Stimulated activated CD4-positive, alpha-beta T cell treated with anti-CD3 and anti-CD28 coated beads, TNF-alpha, amount 100 ng/mL, for 1 hour (primary cell): ENCODE measurements around the gene PRPS1.
A peak's percentile ranks its signal among the peaks of the same experiment; 100 is the strongest.
"Not testable (repeated sequence)": the region's sequence is repeated elsewhere in the genome, so short reads cannot be mapped to it uniquely, and the experiment has no call there.

Experiments
- DNase-seq, 3 donors: peaks; one replicate each; pipeline ENCODE4 v3.0.0-alpha.2; 2020; ENCODE audit warnings: low read depth in 3 of 3, low spot score in 1 of 3

Gene PRPS1

DNA sequence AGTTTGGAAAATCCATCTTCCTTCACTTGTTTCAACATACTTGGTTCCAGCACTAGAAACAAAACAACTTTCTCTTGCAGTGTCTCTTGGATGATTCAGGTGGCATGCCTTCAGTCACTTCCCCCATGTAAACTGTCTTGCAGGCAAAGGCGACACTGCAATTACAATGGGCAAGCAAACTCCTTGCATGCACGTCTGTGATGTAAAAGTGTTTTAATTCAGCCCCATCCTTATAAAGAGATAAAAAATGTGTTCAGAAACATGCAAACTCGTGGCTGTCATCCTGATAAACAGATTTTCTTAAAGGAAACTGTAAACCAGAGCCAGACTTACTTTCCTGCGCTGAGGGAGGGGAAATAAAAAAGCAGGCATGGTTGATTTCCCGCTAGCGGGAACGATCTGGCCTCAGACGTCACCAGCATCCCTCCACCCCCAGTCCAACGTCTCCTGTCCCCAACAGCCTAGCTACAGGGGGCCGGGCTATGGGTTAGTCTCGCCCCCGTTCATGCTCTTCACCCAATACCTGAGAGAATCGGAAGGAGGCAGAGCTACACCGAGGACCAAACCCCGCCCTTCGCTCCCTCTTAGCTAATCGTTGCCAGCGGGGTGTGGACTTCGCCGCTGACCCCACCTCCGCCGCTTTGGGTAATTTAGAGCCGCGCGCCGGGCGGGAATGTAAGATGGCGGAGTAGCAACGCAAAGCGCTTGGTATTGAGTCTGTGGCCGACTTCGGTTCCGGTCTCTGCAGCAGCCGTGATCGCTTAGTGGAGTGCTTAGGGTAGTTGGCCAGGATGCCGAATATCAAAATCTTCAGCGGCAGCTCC lies at the start of gene PRPS1:
Gene PRPS1 (plus strand): TSS at position 673 of the 824 bp plus-strand sequence. CDS start 119 bp downstream, at position 792.
- peak; percentile 62 to 68 (median 68) for DNase-seq

DNA sequence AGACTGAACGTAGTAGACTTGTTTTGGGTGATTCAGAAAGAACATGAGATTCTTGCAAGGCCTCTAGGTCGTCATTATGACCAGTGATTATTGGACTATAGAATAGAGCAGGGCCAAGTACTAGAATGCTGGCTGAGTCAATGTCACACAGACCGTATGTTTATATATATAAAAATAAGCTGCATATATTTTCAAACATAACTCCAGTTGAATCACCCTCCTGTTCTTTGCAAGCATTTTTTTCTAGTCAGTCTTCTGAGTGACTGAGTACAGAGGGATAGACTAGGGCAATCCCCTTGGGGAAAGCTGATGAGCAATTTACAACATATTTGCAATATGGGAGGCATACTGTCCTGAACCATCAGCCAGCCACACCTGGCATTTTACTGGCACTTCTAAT lies 48.4 kb upstream of the PRPS1 start:
- no peak for DNase-seq

- DNase-seq: no peak
Measured at GRCh38 chrX:107581923-107582322, 46.4 kb upstream of the PRPS1 start.

GRCh38 chrX:107589243-107589642 lies 39.1 kb upstream of the PRPS1 start:
- DNase-seq: no peak

DNA sequence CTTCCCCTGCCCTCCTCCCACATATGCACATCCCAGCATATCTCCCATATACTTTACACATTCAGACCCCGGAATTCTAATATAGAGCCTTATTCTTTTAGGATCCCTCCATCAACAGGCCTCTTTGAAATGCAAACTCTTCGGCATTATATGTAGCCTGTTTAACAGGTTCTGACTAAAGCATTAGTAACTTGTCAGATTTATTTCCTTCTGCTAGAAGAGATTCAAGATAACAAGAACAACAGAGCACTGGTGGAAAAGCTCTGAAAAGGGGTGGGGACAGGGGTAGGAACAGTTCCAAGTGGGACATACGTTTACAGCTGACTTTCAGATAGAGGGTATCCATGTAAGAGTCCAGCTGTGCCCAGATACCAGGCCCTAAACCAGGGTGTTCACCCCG lies 31.7 kb upstream of the PRPS1 start:
- DNase-seq: no peak

DNA sequence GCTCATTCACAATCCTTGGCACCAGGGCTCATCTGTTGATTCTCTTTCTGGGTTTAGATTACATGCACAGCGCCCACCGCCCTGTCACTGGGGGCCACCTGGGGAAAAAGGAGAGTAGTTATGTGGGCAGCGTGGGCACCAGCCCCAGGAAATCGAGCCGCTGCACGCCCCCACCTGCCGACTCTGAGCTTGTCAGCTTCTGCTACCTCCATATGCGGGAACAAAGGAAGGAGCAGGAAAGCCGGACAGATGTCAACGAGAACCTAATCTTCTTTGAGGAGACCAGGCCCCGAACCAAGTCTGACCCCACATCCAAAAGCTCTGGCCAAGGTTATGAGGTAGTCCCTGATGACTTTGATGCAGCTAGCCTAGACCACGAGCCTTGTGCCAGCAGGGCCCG lies 31.0 kb upstream of the PRPS1 start:
- no peak for DNase-seq

DNA sequence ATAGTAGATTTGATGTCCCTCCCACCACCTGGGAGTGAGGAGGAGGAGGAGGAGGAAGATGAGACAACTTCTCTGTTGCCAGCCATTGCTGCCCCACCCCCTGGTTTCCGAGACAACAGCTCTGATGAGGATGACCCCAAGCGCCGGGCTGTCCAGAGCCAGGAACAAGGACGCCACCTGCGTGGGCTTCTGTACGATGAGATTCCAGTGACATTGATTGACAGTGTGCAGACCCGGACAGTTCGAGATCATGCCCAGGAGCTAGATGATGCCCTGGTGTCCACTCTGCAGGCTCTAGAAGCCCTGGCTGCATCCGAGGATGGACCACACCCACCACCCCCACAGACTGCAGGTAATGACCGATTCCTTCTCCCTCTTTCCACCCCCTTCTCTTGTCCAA lies 30.5 kb upstream of the PRPS1 start:
- no peak for DNase-seq

DNA sequence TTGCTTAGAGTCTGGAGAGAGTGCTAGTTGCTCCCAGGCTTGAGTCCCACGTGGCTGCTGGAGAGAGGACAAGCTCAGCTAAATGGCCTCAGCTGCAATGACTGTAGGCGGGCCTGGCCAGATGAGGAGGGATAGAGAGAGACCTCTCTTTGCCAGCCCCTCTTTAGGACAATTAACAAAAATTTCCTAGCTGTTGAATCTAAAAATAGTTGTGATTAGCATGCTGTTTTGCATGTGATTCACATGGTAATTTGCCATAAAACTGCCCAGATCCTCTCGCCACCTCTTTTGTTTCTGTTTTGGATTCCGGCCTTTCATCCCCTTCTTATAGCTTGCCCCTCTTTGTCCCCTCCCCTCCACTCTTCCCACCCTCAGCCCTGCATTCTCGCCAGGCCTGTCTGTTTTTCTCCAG lies 28.9 kb upstream of the PRPS1 start:
- no peak for DNase-seq

- DNase-seq: no peak
Measured at GRCh38 chrX:107600366-107600765, 27.9 kb upstream of the PRPS1 start.

GRCh38 chrX:107601326-107601725 lies 27.0 kb upstream of the PRPS1 start:
- DNase-seq: no peak

- no peak for DNase-seq
Measured at GRCh38 chrX:107601759-107602158, 26.6 kb upstream of the PRPS1 start.

DNA sequence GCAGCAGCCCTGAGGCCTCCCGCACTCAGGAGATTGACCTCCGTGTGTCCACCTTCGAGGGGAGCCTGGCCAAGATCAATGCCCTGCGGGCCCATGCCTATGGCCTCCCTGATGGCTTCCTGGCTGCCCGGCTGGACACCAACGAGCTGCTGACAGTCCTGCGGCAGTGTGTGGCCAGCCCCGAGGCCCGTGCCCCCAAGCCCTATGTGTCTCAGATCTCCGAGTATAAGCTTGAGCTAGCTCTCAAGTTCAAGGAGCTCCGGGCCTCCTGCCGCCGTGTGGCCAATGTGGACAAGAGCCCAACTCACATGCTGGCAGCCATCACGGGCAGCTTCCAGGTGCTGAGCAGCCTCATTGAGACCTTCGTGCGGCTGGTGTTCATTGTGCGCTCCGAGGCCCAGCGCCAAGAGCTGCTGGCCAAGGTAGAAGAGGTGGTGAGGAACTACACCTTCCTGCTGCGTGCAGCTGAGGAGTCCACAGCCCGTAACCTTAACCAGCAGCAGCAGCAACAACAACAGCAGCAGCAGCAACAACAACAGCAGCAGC lies 25.5 kb upstream of the PRPS1 start:
- no peak for DNase-seq

- DNase-seq: no peak
Measured at GRCh38 chrX:107603429-107604159, 24.7 kb upstream of the PRPS1 start.

- DNase-seq: not testable (repeated sequence)
Measured at GRCh38 chrX:107609061-107609460, 19.2 kb upstream of the PRPS1 start.

DNA sequence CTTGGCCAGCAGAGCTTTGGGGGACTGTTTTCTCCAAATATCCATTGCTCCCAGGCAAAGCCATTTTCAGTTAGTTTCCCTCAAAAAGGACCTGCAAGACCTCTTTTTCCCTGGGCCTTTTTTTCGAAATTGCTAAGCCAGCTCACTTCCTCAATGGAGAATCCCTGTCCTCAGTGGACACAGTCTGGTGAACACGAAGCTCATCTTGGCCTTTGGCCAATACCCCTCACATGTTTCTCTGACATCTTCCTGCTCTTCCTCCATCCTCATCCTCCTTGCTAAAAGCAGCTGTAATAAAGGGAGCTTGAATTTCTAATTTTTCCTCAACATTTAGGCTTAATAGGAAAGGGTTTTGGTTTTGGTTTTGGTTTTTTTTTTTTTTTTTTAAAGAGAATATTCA lies 17.6 kb upstream of the PRPS1 start:
- no peak for DNase-seq

GRCh38 chrX:107619885-107620322 lies 8.4 kb upstream of the PRPS1 start:
- no peak for DNase-seq

DNA sequence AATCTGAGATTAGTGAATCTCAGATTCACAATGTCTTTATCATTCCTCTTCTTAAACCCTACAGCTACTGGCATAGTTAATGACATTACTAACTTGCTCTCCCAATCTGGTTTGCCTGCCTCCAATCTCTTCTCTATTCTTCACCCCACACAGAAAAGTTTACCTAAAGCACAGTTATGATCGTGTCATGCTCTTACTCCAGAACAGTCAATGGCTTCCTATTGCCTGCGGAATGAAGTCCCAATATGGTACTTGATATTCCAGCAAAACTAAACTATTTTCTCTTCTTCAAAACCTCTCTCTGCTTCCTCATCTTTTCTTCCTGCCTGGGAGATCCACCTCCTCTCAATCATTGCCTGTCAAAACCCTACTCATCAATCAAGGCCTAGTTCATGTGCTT lies 3.4 kb upstream of the PRPS1 start:
- DNase-seq: no peak

- no peak for DNase-seq
Measured at GRCh38 chrX:107625739-107626138, 2.6 kb upstream of the PRPS1 start.

GRCh38 chrX:107626481-107626880 lies 1.8 kb upstream of the PRPS1 start:
- DNase-seq: no peak

DNA sequence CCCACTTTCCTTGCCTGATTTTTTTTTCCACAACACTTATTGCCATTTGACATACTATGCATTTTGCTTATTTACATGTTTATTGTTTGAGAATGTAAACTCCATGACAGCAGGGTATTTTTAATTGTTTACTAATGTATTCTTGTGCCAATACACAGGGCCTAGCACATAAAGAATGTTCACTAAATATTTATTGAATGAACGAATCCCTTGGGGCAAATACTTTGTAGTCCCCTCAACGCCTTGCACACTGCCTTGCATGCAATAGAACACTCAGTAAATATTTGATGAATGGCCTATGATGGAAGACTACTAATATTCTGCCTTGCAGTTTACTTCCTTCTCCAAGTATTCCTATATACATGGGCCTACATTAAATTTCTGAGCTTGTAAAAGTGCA lies 1.4 kb upstream of the PRPS1 start:
- DNase-seq: no peak

DNA sequence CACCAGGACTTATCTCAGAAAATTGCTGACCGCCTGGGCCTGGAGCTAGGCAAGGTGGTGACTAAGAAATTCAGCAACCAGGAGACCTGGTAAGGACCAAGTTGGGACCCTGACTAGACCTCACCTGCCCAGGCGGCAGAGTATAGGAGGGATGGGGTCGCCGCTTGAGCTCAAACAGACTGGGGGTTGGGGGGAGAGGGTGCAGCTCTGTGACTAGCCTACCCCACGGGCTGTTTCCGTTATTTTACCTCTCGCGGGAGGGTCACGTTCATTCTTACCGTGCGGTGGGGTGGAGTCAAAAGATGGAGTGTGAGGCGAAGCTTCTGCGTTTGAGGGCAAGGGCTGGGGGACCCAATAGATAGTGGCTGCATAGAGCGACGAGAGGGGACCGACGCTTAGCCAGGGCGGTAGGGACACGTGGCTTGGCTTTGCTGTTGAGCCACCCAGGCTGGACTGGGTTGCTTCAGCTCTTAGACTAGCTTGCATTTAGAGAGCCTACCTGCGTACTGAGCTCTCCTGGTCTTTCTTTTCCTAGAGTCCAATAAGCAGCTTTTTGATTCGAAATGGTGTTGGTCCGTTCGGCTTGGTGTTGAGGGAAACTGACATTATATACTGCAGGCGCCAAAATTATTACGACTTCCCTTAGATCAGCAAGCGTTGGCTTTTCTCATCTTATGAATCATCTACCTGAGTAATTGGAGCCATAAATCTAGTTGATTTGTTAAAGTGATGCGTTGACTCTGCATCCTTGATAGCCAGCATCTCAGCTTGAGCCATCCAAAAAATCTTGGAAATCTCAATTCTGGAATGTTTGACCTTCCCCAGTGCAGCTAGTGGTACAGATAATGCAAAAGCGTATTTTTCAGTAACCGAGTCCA lies 591 bp downstream of the PRPS1 start:
- peak in 2 of 3 donors; percentile 5 to 11 for DNase-seq
